ENCODE measurements around the gene SMIM1. TPM values are rescaled to one million over a fixed set of nuclear protein-coding genes. Genes with fewer than 3 reads are reported as not detected.
A peak's percentile ranks its signal among the peaks of the same experiment; 100 is the strongest.
"Not testable (repeated sequence)": the region's sequence is repeated elsewhere in the genome, so short reads cannot be mapped to it uniquely, and the experiment has no call there.

SMIM1 gene
- polyA plus RNA-seq, 3 donors: 1.1 to 2.7 (median 1.4) TPM

GRCh38 chr1:3796215-3797061 lies 23.9 kb downstream of the SMIM1 start, which contains the start of gene LRRC47:
LRRC47 (minus strand) TSS chr1:3796498; CDS start chr1:3796476, 22 bp downstream.
- Histone ChIP-seq H4K20me1 (ENCODE audit: insufficient read depth, low read length) (peaks cover 47% of the 10 kb centered on the region), H3K36me3 (replicated peaks in 1 of 2; ENCODE audit: control insufficient read depth in 1 of 2, insufficient read depth in 2 of 2, low read length in 2 of 2) (peaks cover 3 to 13% of the 10 kb centered on the region in 2 donors), H3K4me2 (replicated peaks; ENCODE audit: extremely low read depth, low read length, poor library complexity, severe bottlenecking) (peak within 1 kb of the TSS; percentile 96), H3K4me3 (replicated peaks in 1 of 3; ENCODE audit: low read depth in 2 of 3, low read length in 3 of 3) (peak within 1 kb of the TSS; percentile 48 to 76 (median 70)), H3K27ac (ENCODE audit: low read depth in 1 of 2, low read length in 2 of 2) (peak within 1 kb of the TSS in 1 of 2 donors; percentile 58), H3K79me2 (ENCODE audit: insufficient read depth, low read length) (peaks cover 47% of the 10 kb centered on the region), H3K27me3 (ENCODE audit: control insufficient read depth in 2 of 2, insufficient read depth in 2 of 2, low read length in 2 of 2) (peaks cover 0 to 5% of the 10 kb centered on the region in 2 donors), H2AFZ (ENCODE audit: insufficient read depth, low read depth, low read length, poor library complexity, severe bottlenecking) (peak within 1 kb of the TSS; percentile 88), H3K9me3 (replicated peaks in 1 of 2; ENCODE audit: control insufficient read depth in 1 of 2, insufficient read depth in 1 of 2, low read length in 2 of 2) (no peaks in the 10 kb centered on the region), H3K9ac (ENCODE audit: insufficient read depth, low read length, poor library complexity, severe bottlenecking) (peak within 1 kb of the TSS; percentile 84), H3K4me1 (ENCODE audit: control insufficient read depth in 1 of 2, insufficient read depth in 2 of 2, low read length in 2 of 2) (peaks cover 30 to 40% of the 10 kb centered on the region in 2 donors)
- Mint-ChIP-seq H3K27me3 (ENCODE audit: low read depth in 3 of 3) (peaks cover 6 to 16% (median 8%) of the 10 kb centered on the region in 3 donors), H3K4me3 (peak within 1 kb of the TSS; percentile 92 to 96), H3K9me3 (peaks cover 0 to 4% (median 0%) of the 10 kb centered on the region in 7 donors), H3K36me3 (peaks cover 10 to 13% of the 10 kb centered on the region in 2 donors), H3K27ac (peak within 1 kb of the TSS in 6 of 7 donors; percentile 67 to 93 (median 77)), H3K4me1 (peaks cover 35% of the 10 kb centered on the region)
- WGBS (ENCODE audit: insufficient coverage): 6% methylated on average over 57 of the region's 60 CpGs
- peak; percentile 79 to 82 (median 81) for DNase-seq
- no peak for TF ChIP-seq CTCF (IDR thresholded peaks at IDR 0.05)
- intact Hi-C loops (cut with micrococcal nuclease): no loop called here

GRCh38 chr1:3799976-3800685 lies 27.6 kb downstream of the SMIM1 start:
- Mint-ChIP-seq H3K36me3 (peaks cover 0 to 3% of the 10 kb centered on the region in 2 donors), H3K4me1 (peaks cover 18% of the 10 kb centered on the region), H3K27ac (no peak overlapping the region), H3K9me3 (peaks cover 0 to 4% (median 0%) of the 10 kb centered on the region in 7 donors), H3K4me3 (no peak overlapping the region), H3K27me3 (ENCODE audit: low read depth in 3 of 3) (peaks cover 12 to 22% (median 20%) of the 10 kb centered on the region in 3 donors)
- Histone ChIP-seq H3K79me2 (ENCODE audit: insufficient read depth, low read length) (peaks cover 10% of the 10 kb centered on the region), H3K27me3 (ENCODE audit: control insufficient read depth in 2 of 2, insufficient read depth in 2 of 2, low read length in 2 of 2) (peaks cover 0 to 5% of the 10 kb centered on the region in 2 donors), H3K4me3 (replicated peaks in 1 of 3; ENCODE audit: low read depth in 2 of 3, low read length in 3 of 3) (no peak overlapping the region), H4K20me1 (ENCODE audit: insufficient read depth, low read length) (peaks cover 10% of the 10 kb centered on the region), H3K9me3 (replicated peaks in 1 of 2; ENCODE audit: control insufficient read depth in 1 of 2, insufficient read depth in 1 of 2, low read length in 2 of 2) (no peaks in the 10 kb centered on the region), H3K9ac (ENCODE audit: insufficient read depth, low read length, poor library complexity, severe bottlenecking) (no peak overlapping the region), H3K36me3 (replicated peaks in 1 of 2; ENCODE audit: control insufficient read depth in 1 of 2, insufficient read depth in 2 of 2, low read length in 2 of 2) (no peaks in the 10 kb centered on the region), H2AFZ (ENCODE audit: insufficient read depth, low read depth, low read length, poor library complexity, severe bottlenecking) (no peak overlapping the region), H3K27ac (ENCODE audit: low read depth in 1 of 2, low read length in 2 of 2) (no peak overlapping the region), H3K4me2 (replicated peaks; ENCODE audit: extremely low read depth, low read length, poor library complexity, severe bottlenecking) (no peak overlapping the region), H3K4me1 (ENCODE audit: control insufficient read depth in 1 of 2, insufficient read depth in 2 of 2, low read length in 2 of 2) (peaks cover 12 to 18% of the 10 kb centered on the region in 2 donors)
- intact Hi-C loops (cut with micrococcal nuclease): no loop called here
- no peak for DNase-seq
- WGBS (ENCODE audit: insufficient coverage): 94% methylated on average over 9 of the region's 11 CpGs
- TF ChIP-seq CTCF (IDR thresholded peaks at IDR 0.05): no peak

- H3K4me1 ChIP-seq (ENCODE audit: control insufficient read depth in 1 of 2, insufficient read depth in 2 of 2, low read length in 2 of 2): peaks cover 5 to 11% of the 10 kb centered on the region in 2 donors
- H3K27ac Mint-ChIP-seq; DNase-seq; H3K27ac ChIP-seq (ENCODE audit: low read depth in 1 of 2, low read length in 2 of 2); H3K36me3 Mint-ChIP-seq; H3K9me3 Mint-ChIP-seq; H3K79me2 ChIP-seq (ENCODE audit: insufficient read depth, low read length); H3K9me3 ChIP-seq (replicated peaks in 1 of 2; ENCODE audit: control insufficient read depth in 1 of 2, insufficient read depth in 1 of 2, low read length in 2 of 2); H3K36me3 ChIP-seq (replicated peaks in 1 of 2; ENCODE audit: control insufficient read depth in 1 of 2, insufficient read depth in 2 of 2, low read length in 2 of 2); H3K4me2 ChIP-seq (replicated peaks; ENCODE audit: extremely low read depth, low read length, poor library complexity, severe bottlenecking); H2AFZ ChIP-seq (ENCODE audit: insufficient read depth, low read depth, low read length, poor library complexity, severe bottlenecking); H3K4me3 ChIP-seq (replicated peaks in 1 of 3; ENCODE audit: low read depth in 2 of 3, low read length in 3 of 3); intact Hi-C loops (cut with micrococcal nuclease); H4K20me1 ChIP-seq (ENCODE audit: insufficient read depth, low read length); H3K4me3 Mint-ChIP-seq; H3K9ac ChIP-seq (ENCODE audit: insufficient read depth, low read length, poor library complexity, severe bottlenecking); H3K27me3 ChIP-seq (ENCODE audit: control insufficient read depth in 2 of 2, insufficient read depth in 2 of 2, low read length in 2 of 2): not testable (repeated sequence)
- WGBS (ENCODE audit: insufficient coverage): no CpG with 5 or more reads among the region's 3 CpGs
- peaks cover 13 to 23% (median 22%) of the 10 kb centered on the region in 3 donors for H3K27me3 Mint-ChIP-seq (ENCODE audit: low read depth in 3 of 3)
- H3K4me1 Mint-ChIP-seq: peaks cover 14% of the 10 kb centered on the region
These were observed 28.2 kb downstream of the SMIM1 start for GRCh38 chr1:3800795-3801194.
